Left forelimb (tissue), 1 donor: ENCODE results near the gene CHADL.

ENCODE experiments used
- DNase-seq: peaks from one replicate; pipeline ENCODE4 v3.0.0-alpha.2; 2018; ENCODE audit warnings: low spot score

The CHADL gene

DNA sequence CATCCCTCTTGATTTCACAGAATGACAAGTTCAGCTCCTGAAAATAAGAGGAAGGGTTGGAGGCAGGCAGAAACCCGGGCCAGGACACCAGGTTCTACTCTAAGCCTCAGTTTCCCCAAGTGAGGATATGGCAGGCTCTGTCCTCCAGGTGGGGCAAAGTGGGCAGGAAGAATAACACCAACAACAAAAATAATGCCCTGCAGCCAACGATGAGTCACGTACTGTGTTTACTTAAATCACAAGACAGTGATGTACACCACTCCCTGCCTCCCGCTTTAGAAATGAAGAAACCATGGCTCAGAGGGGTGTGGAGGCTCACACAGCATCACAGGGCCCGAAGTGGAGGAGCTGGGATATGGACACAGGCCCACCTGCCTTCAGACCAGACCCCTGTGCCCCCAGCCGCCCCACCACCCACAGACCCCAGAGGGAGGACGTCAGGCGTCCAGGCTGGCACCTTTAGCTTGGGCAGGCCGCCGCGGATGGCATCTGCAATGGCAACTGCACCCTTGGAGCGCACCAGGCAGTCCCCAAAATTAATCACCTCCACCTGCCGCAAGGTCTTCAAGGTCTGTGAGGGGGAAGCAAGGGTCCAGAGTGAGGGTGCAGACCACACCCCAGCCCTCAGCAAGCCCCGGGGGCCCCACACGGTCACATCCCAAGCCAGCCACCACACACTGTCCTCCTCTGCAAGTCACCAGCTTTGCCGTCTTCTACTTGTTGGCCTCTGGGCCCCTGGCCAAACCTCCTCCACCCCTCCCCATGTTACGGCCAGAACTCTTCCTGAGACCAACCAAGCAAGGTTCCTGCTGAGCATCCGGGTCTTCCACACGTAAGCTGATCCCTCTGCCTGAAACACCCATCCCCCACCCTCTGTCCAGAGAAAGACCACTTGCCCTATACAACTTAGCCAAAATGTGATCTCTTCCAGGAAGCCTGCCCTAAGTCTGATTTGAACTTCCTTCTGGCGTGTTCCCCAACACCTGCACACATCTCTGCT, 15.8 kb upstream of the CHADL start:
- no peak for DNase-seq

DNA sequence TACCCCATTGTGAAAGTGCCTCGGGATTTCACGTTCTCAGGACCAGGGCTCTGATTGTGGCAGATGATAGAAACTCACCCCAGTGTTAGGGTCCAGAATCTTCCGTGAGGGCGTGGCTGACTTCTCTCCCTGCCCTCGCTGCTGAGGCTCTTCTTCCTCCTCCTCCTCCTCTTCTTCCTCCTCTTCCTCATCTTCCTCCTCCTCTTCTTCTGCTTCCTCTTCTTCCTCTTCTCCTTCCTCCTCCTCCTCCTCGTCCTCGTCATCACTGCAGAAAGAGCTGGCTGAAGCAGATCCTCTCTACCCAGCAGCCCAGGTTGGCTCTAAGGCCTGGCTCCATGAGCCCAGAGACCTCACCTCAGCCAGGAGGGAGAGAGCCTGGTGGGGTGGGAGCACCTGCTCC, 13.5 kb upstream of the CHADL start:
- DNase-seq: no peak

DNA sequence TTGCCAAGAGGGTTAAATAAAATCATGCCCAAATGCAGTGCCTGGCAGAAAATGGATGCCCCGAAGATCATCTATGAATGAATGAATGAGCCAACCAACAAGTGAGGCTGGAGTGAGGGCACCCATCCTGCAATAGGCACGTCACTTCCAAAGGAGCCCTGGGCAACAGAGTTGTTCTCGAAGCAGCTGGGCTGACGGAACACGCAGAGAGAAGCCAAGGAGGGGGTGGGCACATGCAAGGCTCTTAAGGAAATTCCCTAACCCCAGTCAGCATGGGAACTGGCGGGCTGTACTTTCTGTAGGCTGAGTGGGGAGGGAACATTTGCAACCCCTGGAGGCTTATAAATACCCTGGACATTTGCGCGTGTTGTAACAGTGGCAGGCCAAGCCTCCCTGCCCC, 11.6 kb upstream of the CHADL start:
- DNase-seq: no peak

DNA sequence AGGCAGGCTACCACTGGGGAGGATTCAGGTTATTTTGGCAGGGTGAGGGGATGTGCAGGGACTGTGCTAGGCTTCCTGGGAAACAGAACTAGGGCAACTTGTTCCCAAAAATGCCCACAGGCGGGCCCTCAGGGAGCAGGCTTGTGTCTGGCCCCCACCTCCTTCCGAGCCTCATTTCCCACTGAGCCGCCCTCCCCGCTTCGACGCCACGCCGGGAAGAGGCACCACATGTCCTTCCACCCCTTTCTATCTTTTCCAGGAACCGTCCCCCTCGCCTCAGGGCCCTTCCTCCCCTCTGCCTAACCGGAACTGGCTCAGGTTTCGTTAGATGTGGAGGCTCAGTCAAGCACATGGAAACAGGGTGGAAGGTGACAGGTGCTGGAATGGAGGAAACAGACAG, 9.4 kb upstream of the CHADL start:
- DNase-seq: no peak

DNA sequence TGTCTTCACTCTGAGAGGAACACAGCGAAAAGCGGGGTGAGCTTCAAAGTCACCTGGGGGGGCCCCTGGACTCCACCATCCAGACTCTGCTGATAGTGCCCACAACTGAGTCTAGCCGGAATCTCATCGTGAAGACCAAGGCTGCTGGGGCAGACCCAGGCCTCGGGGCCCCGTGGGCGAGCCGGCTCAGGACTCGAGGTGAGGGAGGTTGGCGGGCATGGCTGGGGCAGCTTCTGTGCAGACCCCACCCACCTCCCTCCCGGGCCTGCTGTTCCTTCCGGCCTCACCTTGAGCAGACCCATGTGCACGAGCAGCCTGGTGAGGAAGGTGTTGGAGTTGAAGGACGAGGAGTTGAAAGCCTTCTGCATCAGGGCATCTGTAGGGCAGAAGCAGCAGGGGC, 8.7 kb upstream of the CHADL start:
- no peak for DNase-seq

DNA sequence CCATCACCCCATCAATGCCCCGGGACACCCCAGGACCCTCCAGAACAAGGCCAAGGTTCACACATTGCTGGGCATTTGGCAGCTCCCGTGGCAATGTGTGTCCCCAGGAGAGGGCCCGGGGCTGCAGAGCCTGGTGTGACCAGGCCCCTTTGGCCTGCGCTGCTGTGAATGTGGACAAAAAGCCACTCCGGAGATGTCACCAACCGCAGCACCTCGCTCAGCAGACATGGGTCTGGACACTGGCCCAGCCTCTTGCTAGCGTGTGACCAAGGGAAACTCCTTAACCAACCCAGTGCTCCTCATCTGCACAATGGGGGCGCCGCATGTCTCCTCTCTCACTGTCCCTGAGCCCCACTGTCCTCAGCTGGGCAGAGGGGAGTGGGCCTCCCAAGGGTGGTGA, 8.0 kb upstream of the CHADL start:
- DNase-seq: no peak

DNA sequence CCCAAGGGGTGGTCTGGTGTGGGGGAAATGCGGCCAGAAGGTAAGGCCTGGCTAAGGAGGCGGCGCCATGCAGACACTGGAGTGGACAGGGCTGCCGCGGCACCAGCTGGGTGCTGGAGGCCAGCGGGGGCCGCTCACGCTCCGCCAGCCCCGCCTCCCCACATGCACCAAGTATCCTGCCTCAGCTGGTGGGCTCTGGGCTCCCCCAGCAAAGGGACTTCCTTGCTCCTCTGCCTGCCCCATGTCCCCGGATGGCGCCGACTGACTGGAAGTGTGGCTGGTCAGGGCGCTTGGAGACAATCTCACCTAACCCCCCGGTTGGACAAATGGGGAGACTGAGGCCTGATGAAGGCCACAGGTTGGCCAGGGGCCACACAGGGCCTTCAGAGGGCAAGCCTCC, 7.6 kb upstream of the CHADL start:
- no peak for DNase-seq

DNA sequence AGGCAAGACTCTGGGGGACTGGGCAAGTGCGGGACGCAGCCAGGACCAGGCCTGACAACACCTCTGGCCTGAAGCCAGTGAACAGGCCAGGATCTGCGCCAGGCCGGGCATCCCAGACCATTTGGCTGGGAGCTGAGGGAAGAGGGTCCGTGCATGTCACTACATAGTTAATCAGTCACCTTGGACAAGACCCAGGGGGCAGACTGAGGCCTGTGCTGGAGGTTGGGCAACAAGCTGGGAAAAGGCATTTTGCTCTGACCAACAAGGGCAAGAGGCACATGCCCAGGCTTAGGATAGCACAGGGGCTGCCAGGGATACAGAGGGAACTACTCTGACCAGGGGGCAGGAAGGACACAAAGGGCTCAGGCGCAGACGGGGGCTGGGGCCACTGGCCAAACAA, 7.0 kb upstream of the CHADL start:
- DNase-seq: no peak

DNA sequence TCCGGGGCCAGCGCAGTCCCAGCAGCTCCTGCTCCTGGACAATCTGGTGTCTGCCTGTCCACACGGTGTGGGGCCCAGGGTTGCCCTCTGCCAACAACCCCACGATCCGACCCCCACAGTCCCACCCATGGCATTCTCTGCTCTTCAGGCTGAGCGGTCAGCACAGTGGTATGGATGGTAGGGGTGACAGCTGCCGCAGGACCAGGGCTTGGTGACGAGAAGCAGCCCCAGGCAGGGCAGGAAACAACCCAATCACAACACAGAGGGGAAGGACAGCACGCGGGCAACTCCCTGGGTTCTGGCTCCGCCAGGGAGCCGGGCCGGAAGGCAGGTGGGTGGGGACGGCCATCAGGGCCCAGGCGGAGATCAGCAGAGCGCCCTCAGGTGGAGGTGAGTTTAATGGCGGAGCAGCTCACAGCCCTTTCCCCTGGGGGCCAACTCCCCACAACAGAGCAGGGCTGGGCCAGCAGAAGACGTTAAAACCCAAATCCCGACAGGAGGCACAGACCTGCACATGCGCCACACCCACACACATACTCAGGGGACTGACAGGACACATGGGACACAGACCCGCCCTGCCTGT, 5.3 kb upstream of the CHADL start:
- no peak for DNase-seq

DNA sequence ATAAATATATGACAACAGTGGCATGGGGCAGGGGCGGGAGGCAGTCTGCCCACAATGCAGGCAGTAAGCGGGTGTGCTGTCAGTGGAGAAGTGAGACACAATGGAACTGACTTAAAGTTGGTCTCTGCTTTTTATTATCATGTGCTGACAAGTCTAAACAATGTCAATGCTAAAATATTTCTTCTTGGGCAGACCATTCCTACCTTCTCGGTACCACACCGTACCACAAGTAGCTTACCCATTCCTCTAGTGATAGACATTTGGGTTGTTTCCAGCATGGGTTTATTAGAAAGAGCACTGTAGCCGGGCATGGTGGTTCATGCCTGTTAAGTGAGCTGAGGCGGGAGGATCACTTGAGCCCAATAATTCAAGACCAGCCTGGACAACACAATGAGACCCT, 2.6 kb upstream of the CHADL start:
- no peak for DNase-seq

DNA sequence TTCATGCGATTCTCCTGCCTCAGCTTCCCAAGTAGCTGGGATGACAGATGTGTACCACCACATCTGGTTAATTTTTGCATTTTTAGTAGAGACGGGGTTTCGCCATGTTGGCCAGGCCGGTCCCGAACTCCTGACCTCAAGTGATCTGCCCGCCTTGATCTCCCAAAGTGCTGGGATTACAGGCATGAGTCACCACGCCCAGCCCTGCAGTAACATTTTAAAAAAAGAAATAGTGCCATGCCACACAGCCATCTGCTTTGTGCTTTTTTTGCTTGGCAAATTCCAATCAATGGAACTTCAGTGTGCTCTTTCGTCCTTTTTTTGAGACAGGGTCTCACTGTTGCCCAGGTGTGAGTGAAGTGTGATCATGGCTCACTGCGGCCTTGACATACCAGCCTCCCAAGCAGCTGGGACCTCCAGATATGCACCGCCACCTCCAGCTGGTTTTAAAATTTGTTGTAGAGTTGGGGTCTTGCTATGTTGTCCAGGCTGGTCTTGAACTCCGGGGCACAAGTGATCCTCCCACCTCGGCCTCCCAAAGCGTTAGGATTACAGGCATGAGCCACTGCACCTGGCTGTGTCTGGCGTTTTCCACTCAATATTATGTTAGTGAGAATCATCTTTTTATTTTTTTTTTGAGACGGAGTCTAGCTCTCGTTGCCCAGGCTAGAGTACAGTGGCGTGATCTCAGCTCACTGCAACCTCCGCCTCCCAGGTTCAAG, 1.8 kb upstream of the CHADL start:
- DNase-seq: no peak

DNA sequence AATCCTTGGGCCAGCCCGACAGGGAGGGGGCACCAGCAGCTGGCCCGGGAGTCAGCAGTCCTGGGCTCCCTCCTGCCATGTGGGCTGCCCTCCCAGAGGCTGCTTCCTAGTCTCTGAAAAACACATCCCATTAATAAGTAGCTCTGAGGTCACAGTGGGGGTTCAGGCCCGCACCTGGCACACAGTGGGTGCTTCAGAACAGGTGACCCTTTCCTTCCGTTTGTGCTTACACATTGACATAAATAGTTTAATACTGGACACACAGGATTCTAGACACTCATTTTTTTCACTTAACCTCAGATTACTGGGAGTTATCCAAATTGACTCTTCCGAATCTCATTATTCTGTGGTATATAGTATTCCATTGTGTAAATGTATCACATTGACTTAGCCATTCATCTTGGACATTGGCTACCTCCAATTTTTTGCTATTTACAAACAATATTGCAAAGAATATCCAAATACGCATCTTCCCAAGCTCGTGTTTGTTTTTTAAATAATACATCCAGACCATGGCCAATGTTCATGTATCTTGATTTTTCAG, 474 bp upstream of the CHADL start:
- DNase-seq: no peak

DNA sequence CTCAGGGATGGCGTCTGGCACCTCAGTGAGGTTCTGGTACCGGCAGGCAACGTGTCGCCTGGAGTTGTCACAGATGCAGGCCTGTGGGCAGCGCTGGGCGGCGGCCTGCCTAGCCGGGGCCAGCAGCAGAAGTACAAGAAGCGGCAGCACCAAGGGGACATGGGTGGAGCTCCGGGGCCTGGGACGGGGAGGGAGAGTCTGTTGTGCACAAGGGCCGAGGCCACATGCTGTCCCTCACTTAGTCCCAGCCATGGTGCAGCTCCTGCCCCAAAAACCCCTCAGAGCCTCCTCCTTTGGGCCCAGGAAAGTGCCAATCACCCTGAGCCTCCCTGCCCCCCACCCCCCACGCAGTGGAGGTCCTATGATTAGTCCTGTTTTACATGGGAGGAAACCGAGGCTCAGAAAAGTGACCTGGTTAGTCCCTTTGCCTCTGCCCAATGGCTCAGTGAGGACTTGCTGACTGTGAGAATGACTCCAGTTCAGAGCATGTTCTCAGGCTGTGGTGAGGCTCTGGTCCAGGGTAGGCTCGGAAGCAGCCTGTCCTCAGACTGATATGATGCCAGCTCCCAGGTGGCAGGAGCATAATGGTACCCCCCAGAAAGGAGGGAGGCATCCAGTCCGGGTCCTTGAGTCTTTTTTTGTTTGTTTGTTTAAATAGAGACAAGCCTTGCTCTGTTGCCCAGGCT, 1.1 kb downstream of the CHADL start:
- DNase-seq: no peak

DNA sequence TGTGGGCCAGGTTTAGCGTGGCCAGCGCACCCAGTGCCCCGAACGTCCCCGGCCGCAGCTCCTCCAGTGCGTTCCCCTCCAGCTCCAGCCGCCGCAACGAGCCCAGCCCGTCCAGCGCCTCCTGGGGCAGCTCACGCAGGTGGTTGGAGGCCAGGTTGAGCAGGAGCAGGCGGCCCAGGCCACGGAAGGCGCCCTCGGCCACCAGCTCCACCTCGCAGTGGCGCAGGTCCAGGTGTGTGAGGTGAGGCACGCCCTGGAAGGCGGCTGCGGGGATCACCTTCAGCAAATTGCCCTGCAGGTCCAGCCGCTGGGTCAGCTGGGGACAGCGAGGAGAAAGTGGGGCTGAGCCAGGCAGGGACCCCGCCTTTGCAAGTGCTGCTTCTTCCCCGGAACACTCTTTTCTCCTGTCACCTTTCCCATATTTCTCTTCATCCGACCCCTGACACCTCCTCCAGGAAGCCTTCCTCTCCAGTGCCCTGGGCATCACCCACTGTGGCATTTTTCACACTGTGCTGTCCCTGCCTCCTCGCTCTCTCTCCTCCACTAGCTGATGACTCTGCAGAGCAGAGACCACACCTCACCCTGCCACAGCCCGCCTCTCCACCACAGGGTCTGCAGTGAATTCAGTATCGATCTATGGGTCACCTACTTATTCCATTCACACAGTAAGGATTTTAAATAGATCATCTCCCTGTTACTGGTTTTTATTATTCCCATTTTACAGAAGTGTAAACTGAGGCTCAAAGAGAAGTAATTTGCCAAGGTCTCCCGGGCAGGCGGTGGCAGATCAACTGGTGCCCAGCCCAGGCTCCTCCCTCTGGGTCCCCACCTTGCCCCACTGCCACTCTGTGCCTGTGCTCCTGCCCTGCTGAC, 1.9 kb downstream of the CHADL start:
- no peak for DNase-seq

DNA sequence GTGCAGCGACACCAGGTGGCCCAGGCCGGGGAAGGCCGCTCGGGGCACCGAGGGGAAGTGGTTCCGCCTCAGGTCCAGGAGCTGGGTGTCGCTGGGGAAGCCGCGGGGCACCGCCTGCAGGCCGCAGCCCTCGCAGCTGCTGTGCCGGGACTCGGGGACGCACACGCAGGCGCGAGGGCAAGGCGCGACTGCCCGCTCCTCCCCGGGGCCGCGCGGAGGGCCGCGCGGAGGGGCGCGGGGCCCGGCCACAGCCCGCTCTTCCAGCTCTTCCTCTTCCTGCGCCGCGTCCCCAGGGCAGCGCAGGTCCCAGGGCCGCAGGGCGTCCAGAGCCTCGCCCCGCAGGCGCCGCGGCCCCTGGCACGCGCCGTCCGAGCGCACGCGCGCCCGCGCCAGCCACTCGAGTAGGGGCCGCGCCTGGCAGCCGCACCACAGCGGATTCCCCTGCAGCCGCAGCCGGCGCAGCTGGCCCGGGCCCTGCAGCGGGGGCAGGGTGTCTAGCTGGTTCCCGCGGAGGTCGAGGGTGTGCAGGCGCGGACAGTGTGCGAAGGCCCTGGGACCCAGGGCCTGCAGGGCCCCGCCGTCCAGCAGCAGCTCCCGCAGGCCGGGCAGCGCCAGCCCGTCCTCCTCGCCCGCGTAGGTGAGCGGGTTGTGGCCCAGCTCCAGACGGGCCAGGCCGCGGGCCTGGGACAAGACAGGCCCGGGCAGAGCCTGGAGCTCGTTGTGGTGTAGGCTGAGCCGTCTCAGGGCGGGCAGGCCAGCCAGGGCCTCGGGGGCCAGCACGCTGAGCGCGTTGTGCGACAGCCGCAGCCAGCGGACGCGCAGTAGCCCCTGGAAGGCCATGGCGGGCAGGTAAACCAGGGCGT, 2.8 kb downstream of the CHADL start:
- DNase-seq: no peak

DNA sequence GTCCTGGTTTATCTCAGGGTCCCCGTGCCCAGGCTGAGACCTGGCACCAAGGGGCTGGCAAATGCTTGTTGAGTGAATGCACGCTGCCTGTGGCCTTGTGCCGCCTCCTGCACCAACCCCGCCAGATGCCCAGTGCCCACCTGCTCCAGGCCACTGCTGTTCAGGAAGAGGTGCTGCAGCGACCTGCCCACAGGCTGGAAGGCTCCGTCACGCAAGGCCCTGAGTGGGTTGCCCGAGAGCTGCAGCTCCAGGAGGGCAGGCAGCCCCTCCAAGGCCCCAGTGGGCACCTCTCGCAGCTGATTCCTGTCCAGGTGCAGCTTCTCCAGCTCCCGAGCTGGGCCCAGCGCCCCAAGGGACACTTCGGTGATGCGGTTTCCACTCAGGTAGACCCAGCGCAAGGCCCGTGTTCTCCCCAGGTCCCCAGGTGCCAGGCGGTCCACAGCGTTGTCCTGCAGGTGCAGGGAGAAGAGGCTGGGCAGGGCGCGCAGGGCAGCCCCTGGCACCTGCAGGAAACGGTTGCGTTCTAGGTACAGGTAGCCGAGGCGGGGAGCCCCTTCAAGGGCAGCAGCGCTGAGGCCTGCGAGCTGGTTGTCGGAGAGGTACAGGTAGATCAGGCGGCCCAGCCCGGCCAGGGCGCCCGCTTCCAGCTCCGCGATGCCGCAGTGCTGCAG, 3.6 kb downstream of the CHADL start:
- no peak for DNase-seq

DNA sequence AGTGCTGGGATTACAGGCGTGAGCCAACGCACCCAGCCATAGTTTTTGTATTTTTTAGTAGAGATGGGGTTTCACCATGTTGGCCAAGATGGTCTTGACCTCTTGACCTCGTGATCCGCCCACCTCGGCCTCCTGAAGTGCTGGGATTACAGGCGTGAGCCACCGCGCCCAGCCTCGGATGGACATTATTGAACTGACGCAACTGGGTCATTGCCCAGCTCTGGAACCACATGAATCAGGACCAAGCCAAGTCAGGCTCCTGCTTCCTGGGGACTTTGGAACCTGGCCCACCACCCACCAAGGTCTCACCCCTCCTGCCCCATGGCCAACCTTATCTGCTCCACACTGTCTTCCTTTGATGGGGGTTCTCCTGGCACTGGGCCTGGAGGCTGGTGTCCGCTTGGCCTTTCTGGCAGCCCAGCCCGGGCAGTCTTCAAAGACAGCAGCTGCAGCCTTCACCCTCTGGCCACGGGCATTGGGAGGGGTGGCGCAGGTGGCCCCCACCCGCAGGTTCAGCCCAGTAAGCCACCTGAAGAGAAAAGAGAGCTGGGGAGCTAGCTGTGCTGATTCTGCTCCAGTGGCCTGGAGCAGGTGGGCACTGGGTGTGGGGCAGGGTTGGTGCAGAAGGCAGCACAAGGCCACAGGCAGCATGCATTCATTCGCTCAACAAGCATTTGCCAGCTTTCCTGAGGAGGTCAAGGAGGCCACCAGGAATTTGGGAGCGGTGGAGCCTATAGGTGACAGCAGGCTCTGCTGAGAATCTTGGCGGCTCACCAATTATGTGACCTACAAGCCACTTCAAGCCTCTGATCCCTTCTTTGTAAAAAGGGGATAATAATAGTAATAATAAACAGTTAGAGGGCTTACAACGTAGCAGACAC, 5.7 kb downstream of the CHADL start:
- no peak for DNase-seq

DNA sequence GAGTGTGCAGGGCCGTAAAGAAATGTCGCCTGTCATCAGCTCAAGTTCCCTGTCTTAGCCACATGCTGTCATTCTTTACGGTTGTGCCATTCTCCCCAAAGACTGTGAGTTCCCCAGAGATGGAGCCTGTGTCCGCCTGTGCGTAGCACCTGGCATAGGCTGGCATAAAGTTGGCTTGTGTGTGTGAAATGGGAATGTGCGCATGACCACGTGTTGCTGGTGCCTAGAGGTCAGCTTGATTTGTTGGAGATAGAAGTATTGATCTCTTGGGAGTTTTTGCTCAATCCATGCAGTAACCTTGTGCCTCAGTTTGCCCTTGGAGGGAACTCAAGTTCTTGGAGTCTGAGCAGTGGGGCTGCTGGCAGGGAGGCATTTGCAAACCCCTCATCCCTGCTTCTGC, 9.4 kb downstream of the CHADL start:
- DNase-seq: no peak

DNA sequence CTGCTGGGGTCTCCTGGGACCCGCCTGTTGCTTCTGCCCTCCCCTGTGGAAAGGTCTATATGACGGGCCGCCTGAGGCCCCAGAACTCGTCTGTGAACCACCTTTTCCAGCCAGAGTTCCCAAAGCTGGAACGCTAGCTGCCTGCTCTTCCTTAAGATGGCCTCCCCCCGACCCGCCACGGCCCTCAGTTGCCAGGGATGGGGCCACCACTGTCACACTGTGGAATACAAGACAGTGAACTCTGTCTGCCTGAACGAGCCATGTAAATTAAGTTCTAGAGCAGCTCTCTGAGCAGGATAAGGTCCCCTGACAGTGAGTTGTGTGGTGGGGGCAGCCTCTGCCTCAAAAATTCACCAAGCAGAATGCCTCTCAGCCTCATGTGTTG, 10.3 kb downstream of the CHADL start:
- no peak for DNase-seq
